NCI-H2227 (cell line): Measurements from ENCODE around the gene ATP8A2.
"Not testable (repeated sequence)": the region's sequence is repeated elsewhere in the genome, so short reads cannot be mapped to it uniquely, and the experiment has no call there.

Experiments used
- DNase-seq: peaks from one replicate; lab custom pipeline; 2025; ENCODE audit not compliant: unreplicated experiment; lab: John Stamatoyannopoulos, UW

Gene ATP8A2

GRCh38 chr13:25939961-25940687 is 568.4 kb downstream of the ATP8A2 start:
- DNase-seq, result no peak

- DNase-seq, result no peak
These were observed 571.3 kb downstream of the ATP8A2 start for GRCh38 chr13:25943081-25943480.

- DNase-seq, result no peak
These were observed 571.9 kb downstream of the ATP8A2 start for GRCh38 chr13:25943658-25944057.

GRCh38 chr13:25945596-25945995 is 573.8 kb downstream of the ATP8A2 start:
- no peak for DNase-seq

DNA sequence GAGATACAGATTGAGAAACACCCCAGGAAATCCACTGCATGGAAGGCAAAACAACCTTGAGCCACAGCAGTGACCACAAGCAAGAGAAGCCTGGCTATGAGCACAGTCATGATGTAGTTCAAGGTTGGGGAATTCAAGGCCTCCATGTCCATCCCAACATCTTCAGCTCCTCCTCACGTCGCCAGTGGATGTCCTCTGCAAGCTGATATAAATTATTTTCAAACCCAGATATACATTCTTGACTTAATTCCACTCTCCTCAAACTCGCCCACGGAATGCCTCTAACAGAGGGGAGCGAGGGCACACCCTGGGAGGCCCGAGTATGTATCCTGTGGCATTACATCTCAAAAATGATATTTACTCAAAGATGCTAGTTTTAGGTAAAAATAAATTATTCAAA is 574.5 kb downstream of the ATP8A2 start:
- DNase-seq, result no peak

DNA sequence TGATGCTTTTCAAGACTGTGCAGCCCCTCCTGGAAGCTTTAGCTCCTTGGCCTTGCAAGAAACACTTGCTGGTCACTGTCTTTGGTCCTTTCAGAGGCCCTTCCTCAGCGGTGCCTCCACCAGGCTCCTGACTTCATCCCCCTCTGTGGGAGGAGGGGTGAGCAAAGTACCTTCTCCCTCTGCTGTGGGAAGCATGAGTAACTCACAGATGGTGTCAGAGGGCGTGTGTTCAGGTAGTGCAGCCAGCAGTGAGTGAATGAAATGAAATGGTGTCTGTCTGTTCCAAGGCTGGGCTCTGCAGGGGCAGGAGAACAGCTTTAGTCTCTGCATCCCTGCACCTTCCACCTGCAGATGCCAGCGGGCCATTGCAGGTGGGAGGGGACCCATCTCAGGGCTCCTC is 577.1 kb downstream of the ATP8A2 start:
- DNase-seq, result no peak

DNA sequence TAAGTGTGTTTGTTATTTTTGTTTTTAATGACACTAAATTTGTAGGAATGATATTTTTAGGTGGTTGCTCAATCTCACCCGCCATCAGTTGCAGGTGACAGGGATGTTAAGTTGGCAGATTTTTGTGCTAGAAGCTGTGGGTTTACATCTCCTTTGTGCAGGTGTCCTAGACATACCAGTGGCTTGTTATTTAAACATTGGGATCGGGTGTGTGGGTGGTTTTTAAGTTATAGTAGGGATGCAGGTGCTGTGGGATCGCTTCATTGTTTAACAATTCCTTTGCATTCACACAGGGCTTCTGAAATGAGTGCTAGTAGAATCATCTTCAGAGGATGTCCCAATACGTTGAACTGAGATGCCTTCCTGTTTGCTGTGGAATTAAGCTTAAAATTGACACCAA is 580.1 kb downstream of the ATP8A2 start:
- DNase-seq, result no peak

DNA sequence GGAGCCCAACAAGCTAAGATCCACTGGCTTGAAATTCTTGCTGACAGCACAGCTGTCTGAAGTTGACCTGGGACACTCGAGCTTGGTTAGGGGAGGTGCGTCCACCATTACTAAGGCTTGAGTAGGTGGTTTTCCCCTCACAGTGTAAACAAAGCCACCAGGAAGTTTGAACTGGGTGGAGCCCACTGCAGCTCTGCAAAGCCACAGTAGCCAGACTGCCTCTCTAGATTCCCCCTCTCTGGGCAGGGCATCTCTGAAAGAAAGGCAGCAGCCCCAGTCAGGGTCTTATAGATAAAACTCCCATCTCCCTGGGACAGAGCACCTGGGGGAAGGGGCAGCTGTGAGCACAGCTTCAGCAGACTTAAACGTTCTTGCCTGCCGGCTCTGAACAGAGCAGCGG is 582.3 kb downstream of the ATP8A2 start:
- DNase-seq, result not testable (repeated sequence)

DNA sequence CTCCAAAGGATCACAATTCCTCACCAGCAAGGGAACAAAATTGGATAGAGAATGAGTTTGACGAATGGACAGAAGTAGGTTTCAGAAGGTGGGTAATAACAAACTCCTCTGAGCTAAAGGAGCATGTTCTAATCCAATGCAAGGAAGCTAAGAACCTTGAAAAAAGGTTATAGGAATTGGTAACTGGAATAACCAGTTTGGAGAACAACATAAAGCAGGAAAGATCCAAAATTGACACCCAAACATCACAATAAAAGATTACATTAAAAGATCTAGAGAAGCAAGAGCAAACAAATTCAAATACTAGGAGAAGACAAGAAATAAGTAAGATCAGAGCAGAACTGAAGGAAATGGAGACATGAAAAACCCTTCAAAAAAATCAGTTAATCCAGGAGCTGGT is 583.2 kb downstream of the ATP8A2 start:
- not testable (repeated sequence) for DNase-seq

DNA sequence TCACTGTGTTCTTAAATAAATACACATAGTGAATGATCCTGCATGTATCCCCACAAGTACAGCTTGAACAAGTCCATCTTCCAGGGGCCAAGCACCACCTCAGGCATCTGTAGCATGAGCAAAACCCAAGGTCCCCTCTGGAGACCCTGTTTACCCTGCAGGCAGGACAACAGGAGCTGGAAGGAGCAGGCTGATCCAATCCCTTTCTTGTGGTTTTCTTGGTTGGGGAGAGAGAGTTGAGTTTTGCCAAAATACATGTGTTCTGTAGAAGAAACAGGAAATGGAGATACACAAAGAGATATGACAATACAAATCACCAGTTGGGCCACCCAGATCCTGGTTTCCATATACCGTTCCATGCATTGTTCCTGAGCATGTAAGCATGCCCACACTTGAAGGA is 587.2 kb downstream of the ATP8A2 start:
- DNase-seq, result no peak

- no peak for DNase-seq
These were observed 589.5 kb downstream of the ATP8A2 start for GRCh38 chr13:25961294-25961693.

DNA sequence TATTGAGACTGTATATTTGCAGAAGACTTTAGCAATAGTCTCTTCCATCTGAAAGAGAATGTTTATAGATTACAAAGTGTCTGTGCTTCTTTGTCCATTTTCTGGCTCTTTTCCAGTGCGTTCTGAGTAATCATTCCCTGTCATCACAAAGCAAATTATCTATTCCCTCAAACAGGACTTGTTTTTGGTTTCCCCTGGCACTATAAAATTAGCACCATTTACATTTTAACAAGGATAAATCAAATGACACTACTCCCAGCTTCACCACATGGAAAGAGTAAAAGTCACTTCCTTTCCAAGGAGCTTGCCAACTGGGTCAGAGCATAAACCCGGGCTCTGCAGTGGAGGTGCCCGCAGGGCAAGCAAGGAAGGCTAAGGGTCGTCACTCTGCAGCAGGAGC is 591.9 kb downstream of the ATP8A2 start:
- DNase-seq, result no peak

DNA sequence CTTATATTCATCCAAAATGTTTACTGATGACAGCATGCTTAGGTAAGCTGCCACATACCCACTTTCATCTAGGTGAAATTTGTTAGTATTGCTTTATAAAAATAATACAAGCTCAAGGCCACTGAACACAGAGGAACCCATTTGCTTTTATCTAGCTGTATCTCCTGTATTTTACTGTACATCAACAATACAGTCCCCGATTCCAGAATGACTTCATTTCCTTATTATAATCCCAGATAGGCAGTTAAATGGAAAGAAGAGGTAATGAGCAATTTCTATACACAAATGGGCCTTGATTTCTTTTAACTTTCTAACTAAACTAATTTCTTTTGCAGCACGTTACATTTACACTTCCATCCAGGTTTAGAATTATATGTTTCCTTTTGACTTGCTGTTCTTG is 593.8 kb downstream of the ATP8A2 start:
- DNase-seq, result no peak

- DNase-seq, result no peak
These were observed 594.3 kb downstream of the ATP8A2 start for GRCh38 chr13:25966086-25966485.

DNA sequence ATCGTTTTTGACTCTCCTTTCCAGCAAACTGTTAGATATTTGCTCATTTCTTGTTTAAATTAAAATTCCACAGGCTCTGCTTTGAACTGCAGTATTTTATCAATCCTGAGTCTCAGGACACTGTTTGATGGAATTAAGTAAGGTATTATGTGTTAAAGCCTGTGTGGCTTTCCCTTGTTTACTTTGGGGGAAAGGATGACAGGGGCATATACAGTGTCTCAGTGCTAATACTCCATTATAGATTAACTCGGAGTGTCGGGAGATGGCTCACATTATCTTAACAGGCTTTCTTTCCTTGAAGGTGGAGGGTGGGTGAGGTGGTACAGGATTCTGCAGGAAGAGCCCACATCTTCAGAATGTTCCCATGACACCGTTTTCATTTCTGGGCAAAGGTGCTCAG is 595.4 kb downstream of the ATP8A2 start:
- no peak for DNase-seq

- no peak for DNase-seq
These were observed 599.3 kb downstream of the ATP8A2 start for GRCh38 chr13:25971047-25971446.

DNA sequence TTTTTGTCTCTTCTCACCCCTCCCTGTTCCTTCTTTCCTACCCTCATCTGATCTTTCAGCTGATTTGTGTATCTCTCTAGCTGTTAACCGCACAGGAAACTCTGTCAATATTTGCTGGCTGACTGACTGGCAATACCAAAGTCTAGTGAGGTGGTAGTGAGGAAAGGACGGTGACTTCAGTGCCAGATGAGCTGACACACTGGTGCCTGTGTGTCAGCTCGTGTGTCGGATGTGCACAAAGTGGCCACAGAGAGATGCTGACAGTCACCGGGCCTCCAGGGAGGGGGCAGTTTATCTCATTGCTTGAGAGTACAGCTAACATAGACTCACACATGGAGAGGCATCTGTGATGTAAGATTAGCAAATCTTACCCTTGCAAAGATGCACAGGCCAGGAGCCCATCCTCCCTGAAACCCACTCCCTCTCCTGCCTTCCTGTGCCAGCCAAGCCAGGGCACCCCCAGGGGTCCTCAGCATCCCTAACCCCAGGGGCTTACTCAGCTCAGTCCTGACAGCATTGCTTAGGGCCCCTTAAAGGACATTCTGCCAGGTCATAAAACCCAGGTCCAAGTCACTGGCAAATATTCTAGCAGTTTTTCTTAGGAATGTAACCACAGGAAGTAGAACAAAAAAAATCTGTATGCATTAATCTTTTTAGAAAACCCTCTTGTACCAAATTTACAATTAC is 599.8 kb downstream of the ATP8A2 start:
- DNase-seq, result no peak

- DNase-seq, result no peak
These were observed 601.3 kb downstream of the ATP8A2 start for GRCh38 chr13:25973085-25973484.

DNA sequence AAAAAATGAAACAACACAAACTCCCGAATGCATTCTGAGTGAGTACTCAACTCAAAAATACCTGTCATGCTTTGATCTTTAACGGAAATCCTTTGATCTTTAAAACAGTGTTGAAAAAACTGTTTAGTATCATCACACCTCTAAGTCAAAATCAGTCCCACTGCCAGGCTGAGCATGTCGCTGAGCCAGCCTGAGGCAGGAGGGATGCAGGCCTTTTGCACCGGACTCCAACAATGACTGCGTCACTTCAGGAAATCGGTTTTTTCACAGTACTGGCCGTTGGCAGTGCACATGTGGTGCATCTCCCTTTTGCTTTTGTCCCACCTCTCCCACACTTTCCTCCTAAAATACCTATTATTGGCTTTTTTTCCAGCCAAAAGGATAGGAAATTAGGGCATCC is 601.8 kb downstream of the ATP8A2 start:
- no peak for DNase-seq

GRCh38 chr13:25977216-25977615 is 605.4 kb downstream of the ATP8A2 start:
- DNase-seq, result no peak

GRCh38 chr13:25977671-25978070 is 605.9 kb downstream of the ATP8A2 start:
- DNase-seq, result no peak

- DNase-seq, result no peak
These were observed 607.2 kb downstream of the ATP8A2 start for GRCh38 chr13:25978961-25979360.

GRCh38 chr13:25979371-25979770 is 607.6 kb downstream of the ATP8A2 start:
- no peak for DNase-seq
